Mesendoderm (in vitro differentiated cells): ENCODE data around the gene GAK.
A peak's percentile ranks its signal among the peaks of the same experiment; 100 is the strongest.

Source experiments
- DNase-seq: peaks from one replicate; pipeline ENCODE4 v3.0.0; 2013
- H2AK5ac ChIP-seq: 2 replicates; pipeline ENCODE4 v1.6.1; 2013; ENCODE audit warnings: low read length, inconsistent platforms
- H2BK120ac ChIP-seq: 2 replicates; pipeline ENCODE4 v1.6.1; 2013; ENCODE audit warnings: low read depth, mild to moderate bottlenecking, low read length, moderate library complexity, mixed read lengths
- H2BK15ac ChIP-seq: replicated peaks from 2 replicates; pipeline ENCODE4 v1.6.1; 2013; ENCODE audit warnings: low read depth, mild to moderate bottlenecking, moderate library complexity
- H2BK5ac ChIP-seq: 2 replicates; pipeline ENCODE4 v1.6.1; 2013; ENCODE audit warnings: low read length, inconsistent platforms
- H3K18ac ChIP-seq: 2 replicates; pipeline ENCODE4 v1.6.1; 2013; ENCODE audit warnings: mild to moderate bottlenecking, low read length, mixed read lengths
- H3K23ac ChIP-seq: one replicate; pipeline ENCODE4 v1.6.1; 2013; ENCODE audit warnings: low read length
- H3K27ac ChIP-seq: 2 replicates; pipeline ENCODE4 v1.5.1; 2013; ENCODE audit warnings: low read depth, mild to moderate bottlenecking, inconsistent platforms, low read length, moderate library complexity
- H3K27me3 ChIP-seq: 2 replicates; pipeline ENCODE4 v1.6.1; 2013; ENCODE audit warnings: low read length, control low read depth, mild to moderate bottlenecking, inconsistent platforms; ENCODE audit not compliant: insufficient read depth, poor library complexity
- H3K36me3 ChIP-seq: 2 replicates; pipeline ENCODE4 v1.6.1; 2013; ENCODE audit warnings: low read length, inconsistent platforms; ENCODE audit not compliant: control insufficient read depth, insufficient read depth
- H3K4ac ChIP-seq: one replicate; pipeline ENCODE4 v1.6.1; 2013; ENCODE audit warnings: low read depth, mild to moderate bottlenecking, low read length, moderate library complexity
- H3K4me1 ChIP-seq: 2 replicates; pipeline ENCODE4 v1.6.1; 2013; ENCODE audit warnings: low read depth, low read length, inconsistent platforms; ENCODE audit not compliant: control insufficient read depth
- H3K4me2 ChIP-seq: 2 replicates; pipeline ENCODE4 v1.6.1; 2013; ENCODE audit warnings: low read length
- H3K4me3 ChIP-seq: 2 replicates; pipeline ENCODE4 v1.5.1; 2013; ENCODE audit warnings: mild to moderate bottlenecking, low read length
- H3K56ac ChIP-seq: one replicate; pipeline ENCODE4 v1.6.1; 2013; ENCODE audit warnings: low read length
- H3K79me1 ChIP-seq: 2 replicates; pipeline ENCODE4 v1.6.1; 2013; ENCODE audit warnings: low read length, inconsistent platforms
- H3K79me2 ChIP-seq: 2 replicates; pipeline ENCODE4 v1.6.1; 2013; ENCODE audit warnings: mild to moderate bottlenecking, low read length; ENCODE audit not compliant: control insufficient read depth, insufficient read depth
- H3K9ac ChIP-seq: 2 replicates; pipeline ENCODE4 v1.6.1; 2013; ENCODE audit warnings: low read length, inconsistent platforms
- H4K5ac ChIP-seq: one replicate; pipeline ENCODE4 v1.6.1; 2013; ENCODE audit warnings: low read length
- H4K8ac ChIP-seq: one replicate; pipeline ENCODE4 v1.6.1; 2013; ENCODE audit warnings: low read depth, mild to moderate bottlenecking, control low read depth, low read length, moderate library complexity
- WGBS: extraction: QIAGEN DNeasy Blood & Tissue Kit; methylation state at CpG from one replicate; pipeline ENCODE4 v1.1.7; 2013; ENCODE audit warnings: low lambda C conversion rate, missing lambda C conversion rate; ENCODE audit not compliant: insufficient coverage; ENCODE audit errors: extremely low coverage; 5-methylcytosine and 5-hydroxymethylcytosine counted together

GAK gene

GRCh38 chr4:968221-968620 lies 36.1 kb upstream of the GAK start:
- DNase-seq = no peak
- Histone ChIP-seq H3K27ac (no peak overlapping the region), H3K79me2 (no peaks in the 10 kb centered on the region), H3K27me3 (peaks cover 5% of the 10 kb centered on the region), H4K8ac (no peak overlapping the region), H2AK5ac (no peak overlapping the region), H3K9ac (no peak overlapping the region), H2BK120ac (no peak overlapping the region), H3K36me3 (no peaks in the 10 kb centered on the region), H3K4ac (no peak overlapping the region), H2BK5ac (no peak overlapping the region), H3K4me1 (peaks cover 12% of the 10 kb centered on the region), H3K79me1 (no peaks in the 10 kb centered on the region), H4K5ac (no peak overlapping the region), H3K18ac (no peak overlapping the region), H3K4me2 (no peak overlapping the region), H3K23ac (no peak overlapping the region), H3K4me3 (no peak overlapping the region), H2BK15ac (no peak overlapping the region), H3K56ac (no peak overlapping the region)
- WGBS = no CpG with 5 or more reads among the region's 24 CpGs

DNA sequence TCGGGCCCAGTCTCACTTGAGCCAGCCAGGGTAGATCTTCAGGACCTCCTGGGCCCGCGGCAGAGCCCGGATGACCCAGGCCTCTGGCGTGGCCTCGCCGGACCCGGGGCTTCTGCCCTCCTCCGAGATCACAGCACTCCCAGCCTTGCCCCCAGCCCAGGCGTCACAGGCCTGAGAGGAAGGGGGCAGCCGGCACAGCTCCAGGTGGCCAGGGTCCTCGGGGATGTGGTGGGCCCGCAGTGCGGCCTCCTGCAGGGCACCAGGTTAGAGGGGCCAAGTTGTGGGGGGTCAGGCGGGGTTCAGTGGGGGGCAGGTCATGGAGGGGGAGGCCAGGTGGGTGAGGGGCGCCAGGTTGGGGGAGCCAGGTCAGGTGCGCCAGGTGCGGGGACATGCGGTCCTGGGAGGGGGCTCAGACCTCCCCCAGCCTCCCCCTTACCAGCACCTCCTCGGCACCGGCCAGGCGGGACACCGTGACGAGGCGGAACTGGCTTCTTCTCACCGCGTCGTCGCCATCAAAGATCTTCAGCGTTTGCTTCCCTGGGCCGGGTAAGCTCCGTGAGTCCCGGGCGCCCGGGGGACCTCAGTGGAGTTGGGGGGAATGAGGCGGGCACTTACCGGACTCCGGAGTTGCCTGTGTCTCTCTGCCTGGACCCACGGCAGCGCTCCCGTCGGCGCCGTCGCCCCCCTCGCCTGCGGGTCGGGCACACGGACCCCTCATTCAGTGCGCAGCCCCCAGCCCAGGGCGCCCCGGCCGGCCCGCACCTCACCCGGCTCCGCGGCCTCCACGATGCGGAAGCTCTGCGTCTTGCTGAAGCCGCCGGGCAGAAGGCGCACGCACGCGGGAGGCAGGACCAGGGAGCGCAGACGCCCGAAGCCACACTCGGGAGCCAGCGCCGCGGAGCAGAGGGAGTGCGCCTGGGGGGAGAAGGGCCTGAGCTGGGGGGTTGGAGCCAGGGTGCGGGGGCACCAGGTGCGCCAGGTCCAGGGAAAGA lies 35.3 kb upstream of the GAK start:
- no peak overlapping the region for H3K4me3 ChIP-seq

GRCh38 chr4:966266-967112 lies 34.4 kb upstream of the GAK start:
- DNase-seq = no peak
- no CpG with 5 or more reads among the region's 48 CpGs for WGBS
- no peak overlapping the region for H4K8ac ChIP-seq

More for the DNA sequence above, 35.3 kb upstream of the GAK start:
- Histone ChIP-seq H3K9ac (no peak overlapping the region), H3K18ac (no peak overlapping the region), H2BK120ac (no peak overlapping the region), H3K27ac (no peak overlapping the region), H3K4me2 (no peak overlapping the region), H4K8ac (no peak overlapping the region), H3K36me3 (no peaks in the 10 kb centered on the region), H3K56ac (peak overlapping the region; percentile 25), H3K27me3 (peaks cover 5% of the 10 kb centered on the region), H3K79me2 (no peaks in the 10 kb centered on the region), H3K4me1 (peaks cover 12% of the 10 kb centered on the region), H2AK5ac (no peak overlapping the region), H2BK15ac (no peak overlapping the region), H3K23ac (peak overlapping the region; percentile 24), H4K5ac (no peak overlapping the region), H2BK5ac (no peak overlapping the region), H3K4ac (no peak overlapping the region), H3K79me1 (no peaks in the 10 kb centered on the region)
- DNase-seq = no peak
- WGBS = no CpG with 5 or more reads among the region's 76 CpGs

DNA sequence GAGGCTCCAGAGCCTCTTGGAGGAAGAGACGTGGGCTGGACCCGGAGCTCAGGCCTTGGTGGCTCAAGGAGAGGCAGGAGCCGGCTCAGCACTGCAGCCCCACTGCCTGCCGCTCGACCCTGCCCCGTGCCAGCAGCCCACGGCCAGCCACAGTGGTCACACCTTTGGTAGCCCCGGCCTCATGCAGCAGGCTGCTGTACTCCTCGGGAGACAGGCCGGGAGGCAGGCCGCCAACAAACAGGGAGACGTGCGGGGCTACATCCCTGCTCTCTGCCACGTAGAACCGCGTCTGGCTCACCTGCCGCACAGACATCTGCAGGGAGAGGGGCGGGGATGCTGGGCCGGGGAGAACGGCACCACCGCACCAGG lies 33.6 kb upstream of the GAK start:
- Histone ChIP-seq H3K4ac (no peak overlapping the region), H3K9ac (no peak overlapping the region), H2AK5ac (no peak overlapping the region), H4K5ac (no peak overlapping the region), H2BK5ac (no peak overlapping the region), H3K27me3 (peaks cover 5% of the 10 kb centered on the region), H2BK120ac (no peak overlapping the region), H3K4me2 (no peak overlapping the region), H3K18ac (no peak overlapping the region), H4K8ac (no peak overlapping the region), H3K36me3 (no peaks in the 10 kb centered on the region), H3K79me2 (no peaks in the 10 kb centered on the region), H3K4me3 (no peak overlapping the region), H3K4me1 (peaks cover 8% of the 10 kb centered on the region), H3K79me1 (no peaks in the 10 kb centered on the region), H3K27ac (no peak overlapping the region), H3K23ac (no peak overlapping the region), H3K56ac (no peak overlapping the region), H2BK15ac (no peak overlapping the region)
- no CpG with 5 or more reads among the region's 21 CpGs for WGBS
- DNase-seq = no peak

More at GRCh38 chr4:966266-967112, 34.4 kb upstream of the GAK start:
- H3K79me2 ChIP-seq = no peaks in the 10 kb centered on the region
- no peak overlapping the region for H2BK120ac ChIP-seq
- H3K79me1 ChIP-seq = no peaks in the 10 kb centered on the region
- H3K27ac ChIP-seq = no peak overlapping the region
- no peak overlapping the region for H3K18ac ChIP-seq
- no peak overlapping the region for H3K23ac ChIP-seq
- peaks cover 5% of the 10 kb centered on the region for H3K27me3 ChIP-seq
- no peak overlapping the region for H3K4ac ChIP-seq
- H2BK5ac ChIP-seq = no peak overlapping the region
- no peak overlapping the region for H2BK15ac ChIP-seq
- no peak overlapping the region for H3K56ac ChIP-seq
- H2AK5ac ChIP-seq = no peak overlapping the region
- H4K5ac ChIP-seq = no peak overlapping the region
- H3K9ac ChIP-seq = no peak overlapping the region
- no peaks in the 10 kb centered on the region for H3K36me3 ChIP-seq
- H3K4me2 ChIP-seq = no peak overlapping the region
- H3K4me3 ChIP-seq = no peak overlapping the region
- H3K4me1 ChIP-seq = peaks cover 12% of the 10 kb centered on the region

DNA sequence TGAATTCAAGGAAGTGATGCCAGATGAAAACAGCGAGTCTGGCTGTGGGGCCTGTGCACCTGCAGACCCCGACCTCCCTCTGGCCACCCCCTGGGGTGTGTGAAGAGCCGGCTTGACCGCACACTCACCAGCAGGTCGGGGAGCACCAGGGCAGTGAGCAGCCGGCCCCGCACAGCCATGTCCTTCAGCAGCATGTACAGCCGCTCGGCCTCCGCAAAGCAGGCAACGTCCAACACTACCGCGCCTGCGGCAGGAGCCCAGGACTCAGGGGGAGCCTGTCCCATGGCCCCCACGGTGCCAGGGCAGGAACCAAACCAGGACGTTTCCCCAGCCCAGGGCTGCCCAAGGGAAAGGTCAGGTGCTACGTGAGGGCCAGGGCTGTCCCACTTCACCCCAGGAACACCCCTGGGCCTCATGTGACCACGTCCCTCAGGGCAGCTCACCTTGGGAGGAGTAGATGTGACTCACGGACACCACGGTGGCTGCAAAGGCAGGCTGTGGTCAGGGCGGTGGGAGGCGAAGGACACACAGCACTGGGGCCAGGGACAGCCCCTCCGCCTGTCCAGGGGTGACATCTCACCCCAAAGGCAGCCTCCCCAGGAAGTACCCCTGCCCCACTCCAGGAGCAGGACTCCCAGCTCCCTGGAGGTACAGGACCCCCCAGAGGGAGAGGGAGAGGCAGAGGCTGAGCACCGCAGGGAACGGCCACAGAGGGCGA lies 33.1 kb upstream of the GAK start:
- Histone ChIP-seq H3K27ac (no peak overlapping the region), H3K23ac (no peak overlapping the region), H3K4me3 (no peak overlapping the region), H4K5ac (no peak overlapping the region), H2AK5ac (no peak overlapping the region), H4K8ac (no peak overlapping the region), H2BK15ac (no peak overlapping the region), H3K36me3 (no peaks in the 10 kb centered on the region), H3K56ac (no peak overlapping the region), H2BK120ac (no peak overlapping the region), H3K4me1 (peaks cover 3% of the 10 kb centered on the region), H3K27me3 (peaks cover 5% of the 10 kb centered on the region), H2BK5ac (no peak overlapping the region), H3K4me2 (no peak overlapping the region), H3K9ac (no peak overlapping the region), H3K79me2 (no peaks in the 10 kb centered on the region), H3K18ac (no peak overlapping the region), H3K79me1 (no peaks in the 10 kb centered on the region), H3K4ac (no peak overlapping the region)
- no peak for DNase-seq
- WGBS = no CpG with 5 or more reads among the region's 26 CpGs
